Left cardiac atrium (tissue), 4 donors: Measurements from ENCODE around the gene ABCF2. TPM values are rescaled to one million over a fixed set of nuclear protein-coding genes. Genes with fewer than 3 reads are reported as not detected.

ENCODE experiments used
- ATAC-seq, 2 donors: fragments of 200-7000 bp; cut with Tn5 transposase; one replicate each; pipeline ENCODE4 v1.9.1; 2020; ENCODE audit warnings: mild to moderate bottlenecking in 2 of 2, moderate library complexity in 2 of 2
- DNase-seq: peaks from one replicate; pipeline ENCODE4 v3.0.0-alpha.2; 2020
- intact Hi-C, 2 donors: fragments of 100-400 bp; cut with DNase I; formaldehyde crosslinking; loops; one replicate each; pipeline versions ENCODE4 v1.14.1 to v1.15.1; 2022 to 2023
- total RNA-seq, 2 donors: library from RNA; stranded (reverse); fragmentation: NEBNext Ultra II Directional; extraction: Animal tissue kit (Norgen Biotek cat#: 25700); gene quantifications; one replicate each; pipeline ENCODE4 v1.2.1, GENCODE V29; 2021
- donor health status: DM: no; HTN: yes; CAD: no.
- donor health status: DM: no; HTN: yes; CAD: no; lungs with severe emphysema.
- donor health status: DM: yes; HTN: yes; CAD: no.
- donor health status: Dilated cardiomyopathy.

ABCF2 gene
- total RNA-seq, 2 donors from 2014 or later: 21.4 to 33.6 TPM

DNA sequence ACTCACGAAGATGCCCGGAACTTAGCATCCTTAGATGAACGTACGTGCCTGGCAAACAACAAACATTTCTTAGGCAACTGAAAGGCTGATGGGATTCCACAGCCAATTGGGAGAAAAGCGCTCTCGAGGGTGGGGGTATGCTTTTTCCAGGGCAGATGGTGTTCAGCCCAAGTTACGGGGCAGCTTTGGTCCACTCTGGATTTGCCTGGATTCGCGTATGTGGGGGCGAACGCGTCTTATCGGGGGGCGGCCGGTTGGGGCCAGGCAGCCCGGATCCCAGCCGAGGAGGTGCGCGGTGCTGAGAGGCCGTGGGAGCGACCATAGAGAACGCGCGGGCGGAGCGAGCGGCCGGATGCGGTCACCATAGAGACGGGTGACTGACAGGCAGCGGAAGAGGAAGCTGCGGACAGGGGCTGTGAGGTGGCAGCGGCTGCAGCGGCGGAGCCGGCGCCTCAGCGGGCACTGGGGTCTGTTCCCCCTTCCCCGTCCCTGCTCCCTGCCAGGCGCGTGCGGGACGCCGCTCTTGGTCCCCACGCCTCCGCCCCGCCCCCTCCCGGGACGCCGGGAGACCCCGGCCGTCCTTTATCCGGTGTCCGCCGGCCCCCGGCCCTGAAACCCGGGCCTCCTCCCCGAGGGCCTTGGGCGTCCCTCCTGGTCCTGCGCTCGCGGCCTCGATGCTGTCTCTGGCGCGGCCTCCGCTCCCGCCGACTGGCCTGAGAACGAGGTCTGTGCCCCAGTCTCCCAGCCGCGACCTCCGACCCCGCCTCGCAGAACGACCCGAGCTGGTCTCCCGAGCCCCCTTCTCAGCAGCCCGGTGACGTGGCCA is 5.3 kb upstream of the ABCF2 start, which contains the start of gene CHPF2:
Gene CHPF2, plus strand, starts transcription at position 393 of the 826 bp plus-strand sequence. CDS start 1,529 bp downstream, outside the sequence.
- intact Hi-C loops: no loop called here
- peak; percentile 96 for ATAC-seq
- peak; percentile 94 for DNase-seq

DNA sequence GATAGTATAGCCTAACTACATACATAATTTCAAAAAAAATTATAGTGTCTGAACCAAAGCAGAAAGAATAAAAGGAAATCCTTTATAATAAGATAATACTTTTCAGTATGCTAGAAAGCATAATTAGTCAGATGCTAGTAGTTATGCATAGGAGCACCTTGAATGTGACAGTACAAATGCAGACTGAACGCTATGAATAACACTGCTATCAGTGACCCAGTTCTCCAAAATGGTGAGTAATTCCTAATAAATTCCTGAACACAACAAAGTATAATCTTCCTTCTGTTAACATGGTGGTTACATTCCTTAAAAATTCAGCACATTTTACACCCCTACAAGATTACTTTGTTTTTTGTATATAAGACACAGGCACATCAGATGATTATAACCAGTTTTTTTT is 4.1 kb upstream of the ABCF2 start:
- intact Hi-C loops: no loop called here
- no peak for DNase-seq

DNA sequence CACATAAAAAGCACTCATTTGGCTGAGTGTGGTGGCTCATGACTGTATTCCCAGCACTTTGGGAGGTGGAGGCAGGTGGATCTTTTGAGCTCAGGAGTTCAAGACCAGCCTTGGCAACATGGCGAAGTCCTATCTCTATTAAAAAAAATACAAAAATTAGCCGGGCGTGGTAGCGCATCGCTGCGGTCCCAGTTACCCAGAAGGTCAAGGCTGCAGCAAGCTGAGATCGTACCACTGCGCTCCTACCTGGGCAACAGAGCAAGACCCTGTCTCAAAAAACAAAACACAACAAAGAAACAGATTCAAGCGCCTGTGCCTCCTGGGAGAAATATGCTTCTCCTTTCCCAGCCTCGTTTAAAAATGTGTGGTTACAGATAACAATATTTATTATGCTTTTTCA is 2.2 kb upstream of the ABCF2 start:
- DNase-seq: no peak
- ATAC-seq: no peak
- intact Hi-C loops: loop anchor here in 1 of 2 donors (10.0 kb wide), 1 partner anchor 174 kb away; the partner anchor contains the start of genes CDK5 and SLC4A2

More for the DNA sequence above, 4.1 kb upstream of the ABCF2 start:
- no peak for ATAC-seq

DNA sequence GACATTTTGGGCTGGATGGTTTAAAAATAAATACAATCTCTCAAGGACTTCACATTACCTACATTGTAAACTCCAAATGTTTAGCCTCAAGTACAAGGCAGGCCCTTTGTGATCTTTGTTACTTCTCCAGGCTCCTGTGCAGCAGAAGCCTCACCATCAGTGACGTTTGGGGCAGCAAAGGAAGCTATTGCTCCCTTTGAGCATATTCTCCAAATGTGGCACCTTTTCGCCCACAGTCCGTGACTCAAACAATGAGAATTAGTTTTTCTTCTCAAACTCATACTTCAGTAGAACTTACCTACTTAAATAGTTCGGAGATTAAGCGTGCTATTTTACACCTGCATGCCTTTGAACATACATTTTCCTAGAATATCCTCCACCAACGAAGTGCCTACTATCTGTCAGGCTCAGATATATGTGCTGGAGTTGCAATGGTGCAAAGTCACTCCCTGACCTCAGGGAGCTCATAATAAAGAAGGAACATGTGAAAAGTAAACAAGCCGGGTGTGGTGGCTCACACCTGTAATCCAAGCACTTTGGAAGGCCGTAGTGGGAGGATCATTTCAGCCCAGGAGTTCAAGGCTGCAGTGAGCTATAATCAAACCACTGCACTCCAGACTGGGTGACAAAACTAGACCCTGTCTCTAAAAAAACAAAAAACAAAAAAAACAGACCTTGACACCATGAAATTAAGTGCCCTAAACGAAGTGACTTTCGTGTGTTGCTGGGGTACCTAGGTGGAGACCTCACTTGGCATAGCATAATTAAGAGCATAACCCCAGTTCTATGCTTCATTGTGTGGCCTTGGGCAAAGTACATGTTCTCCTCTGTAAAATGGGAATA is 1.2 kb upstream of the ABCF2 start:
- no peak for DNase-seq
- no peak for ATAC-seq
- intact Hi-C loops: loop anchor here in 1 of 2 donors (10.0 kb wide), 1 partner anchor 173 kb away; the partner anchor contains the start of genes CDK5 and SLC4A2

DNA sequence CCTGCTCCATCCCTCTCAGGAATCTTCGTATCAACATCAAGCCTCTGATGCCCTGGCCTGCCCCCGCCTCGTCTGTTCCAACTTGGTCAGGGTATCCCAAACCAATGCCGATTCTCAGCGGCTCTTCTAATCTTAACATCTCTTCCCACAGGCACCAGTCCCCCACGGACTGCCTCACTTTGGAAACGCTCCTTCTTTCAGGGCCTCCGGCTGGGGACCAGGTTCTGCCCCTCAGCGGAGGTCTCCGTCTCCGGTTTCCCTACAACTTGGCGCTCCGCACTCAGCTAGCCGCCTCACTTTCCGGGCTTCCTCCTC is 488 bp downstream of the ABCF2 start:
- ATAC-seq (peak in 1 of 2 donors; percentile 3), DNase-seq (no peak)
- intact Hi-C loops: loop anchor here in 1 of 2 donors (10.0 kb wide), 1 partner anchor 172 kb away; the partner anchor contains the start of genes CDK5 and SLC4A2

DNA sequence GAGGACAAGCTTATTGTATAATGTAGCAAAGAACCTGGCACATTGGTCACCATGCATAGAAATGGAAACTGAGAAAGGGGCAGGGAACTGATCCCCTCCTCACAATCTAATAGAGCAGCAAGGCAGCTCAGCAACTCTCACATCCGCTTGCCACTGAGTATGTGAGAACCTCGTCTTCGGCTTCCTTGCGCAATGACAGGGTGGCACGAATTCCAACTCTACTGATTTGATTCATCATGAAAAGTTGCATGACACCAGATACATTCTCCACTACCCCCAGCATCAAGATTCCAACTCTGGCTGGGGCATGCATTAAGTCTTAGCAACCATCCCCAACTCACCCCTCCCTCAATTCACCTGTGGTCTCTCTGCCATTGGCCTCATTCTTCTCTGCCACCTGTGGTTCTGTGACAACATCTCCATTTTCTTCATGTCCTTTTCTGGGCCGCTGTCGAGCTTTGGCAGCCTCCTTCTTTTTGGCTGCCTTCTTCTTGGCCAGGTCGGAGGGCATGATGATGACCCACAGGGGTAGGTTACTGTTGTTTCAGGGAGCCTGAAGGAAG is 976 bp downstream of the ABCF2 start:
- ATAC-seq (no peak), DNase-seq (no peak)
- intact Hi-C loops: loop anchor here in 1 of 2 donors (10.0 kb wide), 1 partner anchor 171 kb away; the partner anchor contains the start of genes CDK5 and SLC4A2

DNA sequence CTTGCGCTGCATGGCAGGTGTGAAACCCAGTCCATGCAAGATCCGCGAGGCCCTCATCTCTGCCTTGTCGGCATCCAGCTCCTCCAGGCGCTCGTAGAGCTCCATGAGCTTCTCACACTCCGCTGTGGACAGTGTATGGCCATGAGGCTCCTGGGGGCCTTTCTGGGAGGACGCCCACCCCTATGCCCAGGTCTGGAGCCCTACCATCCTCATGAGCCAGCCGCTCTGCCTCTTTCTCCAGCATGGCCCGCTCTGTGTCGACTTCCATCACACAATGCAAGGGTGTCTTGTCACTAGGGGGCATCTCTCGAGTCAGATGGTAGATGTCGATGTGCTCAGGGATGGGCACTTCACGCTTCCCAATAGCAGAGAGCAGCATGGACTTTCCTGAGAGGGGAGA is 3.3 kb downstream of the ABCF2 start:
- ATAC-seq (no peak), DNase-seq (no peak)
- intact Hi-C loops: loop anchor here in 1 of 2 donors (10.0 kb wide), 1 partner anchor 169 kb away; the partner anchor contains the start of genes CDK5 and SLC4A2

DNA sequence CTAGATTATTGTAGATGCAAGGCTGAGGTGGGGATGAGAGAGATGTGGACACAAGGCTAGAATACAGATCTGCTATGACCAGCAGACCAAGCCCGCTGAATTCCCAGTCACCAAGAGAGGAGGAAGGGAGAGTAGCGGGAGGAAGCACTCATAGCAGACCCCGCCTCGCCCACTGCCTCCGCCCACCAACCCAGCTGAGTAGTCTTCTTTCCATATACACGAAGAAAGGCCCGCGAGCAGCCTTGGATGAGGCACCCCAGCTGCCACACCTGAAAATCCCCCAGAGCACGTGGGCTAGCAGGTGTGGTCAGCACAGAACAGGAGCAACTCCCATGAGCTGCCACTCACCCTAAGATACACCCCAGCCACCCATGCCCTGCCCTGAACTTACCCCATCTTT is 8.8 kb downstream of the ABCF2 start:
- intact Hi-C loops: no loop called here
- DNase-seq: no peak
- ATAC-seq: no peak

DNA sequence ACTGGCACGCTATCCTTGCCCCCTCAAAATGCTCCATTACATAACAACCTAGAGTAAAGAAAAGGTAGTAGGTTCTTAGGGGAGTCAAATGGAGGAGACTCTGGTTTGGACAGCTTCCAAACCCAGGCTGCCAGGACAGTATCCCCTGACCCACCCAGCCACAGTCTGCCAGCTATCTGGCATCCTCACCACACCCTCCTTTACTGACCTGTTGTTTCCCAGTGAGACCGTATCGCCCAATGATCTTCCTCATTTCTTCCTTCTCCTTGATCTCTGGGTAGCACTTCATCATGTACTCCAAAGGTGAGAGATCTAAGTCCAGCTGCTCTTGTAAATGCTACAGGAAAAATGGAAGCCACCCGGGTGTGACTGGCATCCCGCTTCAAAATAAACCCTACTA is 11.6 kb downstream of the ABCF2 start:
- intact Hi-C loops: no loop called here
- DNase-seq: no peak
- ATAC-seq: no peak

DNA sequence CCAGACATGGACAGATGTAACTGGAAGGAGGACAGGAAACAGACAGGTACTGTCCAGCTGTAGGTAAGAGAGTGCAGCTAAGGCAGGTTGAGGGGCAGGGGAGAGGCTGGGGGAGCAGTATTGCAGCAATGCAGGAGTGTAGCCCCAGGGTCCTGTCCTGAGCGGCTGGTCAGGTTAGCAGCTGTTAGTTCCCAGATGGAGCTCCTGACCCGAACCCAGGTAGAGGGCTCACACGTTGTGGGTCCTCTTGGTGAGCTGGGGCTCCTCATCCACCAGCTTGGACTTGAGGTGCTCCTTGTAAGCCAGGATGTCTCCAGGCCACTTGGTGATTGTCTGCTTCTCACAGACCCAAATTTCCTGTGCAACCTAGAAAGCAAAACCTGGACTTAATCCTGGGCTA is 13.2 kb downstream of the ABCF2 start:
- no peak for DNase-seq
- intact Hi-C loops: no loop called here
- ATAC-seq: no peak

DNA sequence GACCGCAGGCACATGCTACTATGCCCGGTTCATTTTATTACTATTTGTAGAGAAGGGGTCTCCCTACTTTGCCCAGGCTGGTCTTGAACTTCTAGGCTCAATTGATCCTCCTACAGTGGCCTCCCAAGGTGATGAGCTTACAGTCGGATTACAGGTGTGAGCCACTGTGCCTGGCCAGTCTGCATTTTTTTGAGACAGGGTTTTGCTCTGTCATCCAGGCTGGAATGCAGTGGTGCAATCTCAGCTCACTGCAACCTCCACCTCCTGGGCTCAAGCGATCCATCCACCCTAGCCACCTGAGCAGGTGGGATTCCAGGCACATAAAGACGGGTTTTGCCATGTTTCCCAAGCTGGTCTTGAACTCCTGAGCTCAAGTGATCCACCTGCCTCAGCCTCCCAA is 14.4 kb downstream of the ABCF2 start:
- DNase-seq (no peak), ATAC-seq (no peak)
- intact Hi-C loops: no loop called here

DNA sequence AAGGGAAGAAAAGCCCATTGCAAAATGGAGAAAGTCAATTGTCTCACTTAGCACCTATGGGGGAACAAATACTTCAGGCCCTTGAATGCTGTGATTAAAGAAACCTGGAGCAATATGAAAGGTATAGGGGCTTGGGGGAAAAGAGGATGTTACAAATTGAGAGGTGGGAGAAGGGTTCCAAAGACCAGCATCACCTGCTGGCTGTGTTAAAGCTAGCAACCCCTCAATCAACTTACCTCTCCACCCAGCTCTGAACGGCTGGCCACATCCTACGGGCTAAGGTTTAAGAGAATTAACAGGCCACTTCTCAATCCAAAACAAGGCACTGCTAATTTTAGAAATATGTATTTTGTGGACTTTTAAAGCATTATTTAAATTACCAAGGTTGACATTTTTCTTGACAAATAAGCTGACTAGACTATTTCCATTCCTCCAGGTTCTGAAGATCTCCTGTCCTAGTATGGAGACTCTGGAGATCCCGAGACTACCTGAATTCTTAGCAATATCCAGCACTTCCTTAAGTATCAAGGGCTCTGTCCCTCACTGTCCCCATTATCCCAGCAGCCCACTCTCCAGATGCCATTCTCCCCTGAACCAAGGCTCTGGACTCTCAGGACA is 15.7 kb downstream of the ABCF2 start:
- DNase-seq (no peak), ATAC-seq (no peak)
- intact Hi-C loops: no loop called here

DNA sequence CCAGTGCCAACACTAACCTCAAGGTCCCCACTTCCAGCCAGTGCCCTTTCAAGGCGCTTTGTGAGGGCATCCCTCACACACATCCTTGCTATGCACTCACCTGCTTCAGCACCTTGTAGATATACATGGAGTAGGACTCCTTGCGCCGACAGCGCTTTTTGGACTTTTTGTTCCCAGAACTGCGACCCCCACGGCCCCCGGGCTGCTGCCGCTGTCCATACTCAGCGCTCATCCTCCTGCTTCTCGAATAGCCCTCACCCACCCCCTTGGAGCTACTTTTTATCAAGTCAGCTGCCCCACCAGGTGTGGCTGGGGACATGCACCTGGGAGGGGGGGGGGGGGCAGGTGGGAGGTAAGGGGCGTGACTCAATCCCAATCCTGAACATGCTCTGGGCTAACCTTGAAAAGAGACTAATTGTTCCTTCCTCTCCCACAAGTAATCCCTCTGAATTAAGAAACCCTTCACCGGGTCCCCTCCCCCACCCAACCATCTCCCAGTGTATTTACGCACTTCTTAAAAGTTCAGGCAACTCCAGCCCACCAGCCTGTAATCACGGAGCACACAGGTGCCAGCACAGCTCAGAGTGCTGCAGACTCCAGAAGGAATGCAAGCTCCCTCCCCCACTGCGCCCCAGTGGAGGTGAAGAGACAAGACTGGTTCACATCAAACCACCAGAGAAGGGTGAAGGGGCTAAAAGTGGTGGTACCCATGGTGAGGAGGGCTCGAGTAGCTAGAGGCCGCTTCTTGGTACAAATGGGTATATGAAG is 16.7 kb downstream of the ABCF2 start, which contains the start of gene H2BK1:
Gene H2BK1, minus strand, starts transcription at position 402 of the 768 bp plus-strand sequence. Its CDS starts 170 bp downstream, at position 232.
- DNase-seq: no peak

DNA sequence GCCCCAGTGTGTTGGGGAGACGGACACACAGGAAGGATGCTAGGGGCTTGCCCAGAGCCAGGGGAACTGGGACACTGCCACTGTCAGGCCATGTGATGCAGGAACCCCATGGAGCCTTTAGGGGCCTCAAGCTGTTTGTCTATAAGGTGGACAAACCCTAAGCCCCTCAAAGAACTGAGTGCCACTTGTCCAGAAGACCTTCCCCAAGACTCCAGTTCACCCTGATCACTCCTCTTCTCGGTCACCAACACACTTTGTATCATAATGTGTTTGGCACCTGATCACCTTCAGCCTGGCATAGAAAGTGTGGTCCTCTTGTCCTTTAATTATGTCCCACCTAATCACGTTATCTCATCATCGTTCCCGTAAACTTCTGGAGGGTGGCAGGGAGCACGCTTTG is 17.4 kb downstream of the ABCF2 start:
- ATAC-seq (no peak), DNase-seq (no peak)
- intact Hi-C loops: no loop called here

More for the DNA sequence above, 16.7 kb downstream of the ABCF2 start, which contains the start of gene H2BK1:
- no peak for ATAC-seq
- intact Hi-C loops: no loop called here

DNA sequence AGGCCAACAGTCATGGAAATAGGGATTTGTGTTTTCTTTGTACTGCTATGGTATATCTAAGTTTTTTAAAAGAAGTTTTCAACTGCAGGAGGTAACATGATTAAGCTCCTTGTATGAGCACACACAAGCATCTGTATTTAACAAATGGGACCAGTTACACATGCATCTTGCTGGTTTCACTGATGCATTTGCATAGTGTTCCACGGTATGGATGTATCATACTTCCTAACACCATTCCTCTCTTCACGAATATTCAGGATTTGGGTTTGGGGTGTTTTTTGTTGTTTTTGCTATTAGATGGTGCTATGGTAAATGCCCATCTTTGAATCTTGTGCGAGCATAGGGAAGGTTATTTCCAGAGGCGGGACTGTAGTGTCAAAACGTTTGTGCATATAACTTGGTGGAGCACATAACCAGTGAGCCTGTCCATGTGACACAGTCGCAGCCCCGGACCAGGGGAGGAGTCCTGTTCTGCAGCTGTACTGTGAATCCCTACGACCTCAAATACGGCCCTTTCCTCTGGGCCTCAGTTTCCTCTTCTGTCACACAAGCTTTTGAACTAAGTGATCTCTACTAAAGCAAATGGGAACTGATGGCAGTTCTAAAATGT is 18.6 kb downstream of the ABCF2 start:
- intact Hi-C loops: no loop called here
- ATAC-seq: no peak
- DNase-seq: no peak

DNA sequence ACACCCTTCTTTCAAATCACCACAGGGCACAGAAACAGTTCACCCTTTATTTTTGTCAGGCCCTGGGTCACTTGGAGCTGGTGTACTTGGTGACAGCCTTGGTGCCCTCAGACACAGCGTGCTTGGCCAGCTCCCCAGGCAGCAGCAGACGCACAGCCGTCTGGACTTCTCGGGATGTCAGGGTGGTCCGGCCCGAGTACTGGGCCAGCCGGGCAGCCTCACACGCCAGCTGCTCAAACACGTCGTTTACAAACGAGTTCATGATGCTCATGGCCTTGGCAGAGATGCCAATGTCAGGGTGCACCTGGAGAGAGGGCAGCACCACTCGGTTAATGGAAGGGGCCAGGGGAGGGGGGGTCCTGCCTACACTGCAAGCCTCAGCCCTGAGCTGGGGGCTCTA is 19.2 kb downstream of the ABCF2 start:
- intact Hi-C loops: no loop called here
- no peak for ATAC-seq
- DNase-seq: no peak

DNA sequence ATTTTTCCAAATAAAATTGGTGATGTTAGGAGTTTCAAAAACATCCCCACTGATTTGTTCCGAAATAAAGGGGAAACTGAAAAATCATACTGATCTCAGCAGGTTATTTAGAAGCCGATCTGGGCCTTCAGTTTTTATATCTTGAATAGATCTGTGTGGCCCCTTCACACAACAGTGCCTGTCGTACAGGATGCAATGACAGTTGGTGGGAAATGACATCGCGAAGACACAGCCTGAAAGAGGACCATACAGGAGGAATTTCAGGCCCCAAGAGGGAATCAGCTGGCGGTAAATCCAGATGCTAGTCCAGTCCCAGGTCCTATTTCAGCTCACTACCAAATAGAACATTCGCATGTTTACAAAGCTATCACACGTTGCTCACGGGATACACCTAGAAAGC is 19.7 kb downstream of the ABCF2 start:
- ATAC-seq: no peak
- no peak for DNase-seq
- intact Hi-C loops: no loop called here

DNA sequence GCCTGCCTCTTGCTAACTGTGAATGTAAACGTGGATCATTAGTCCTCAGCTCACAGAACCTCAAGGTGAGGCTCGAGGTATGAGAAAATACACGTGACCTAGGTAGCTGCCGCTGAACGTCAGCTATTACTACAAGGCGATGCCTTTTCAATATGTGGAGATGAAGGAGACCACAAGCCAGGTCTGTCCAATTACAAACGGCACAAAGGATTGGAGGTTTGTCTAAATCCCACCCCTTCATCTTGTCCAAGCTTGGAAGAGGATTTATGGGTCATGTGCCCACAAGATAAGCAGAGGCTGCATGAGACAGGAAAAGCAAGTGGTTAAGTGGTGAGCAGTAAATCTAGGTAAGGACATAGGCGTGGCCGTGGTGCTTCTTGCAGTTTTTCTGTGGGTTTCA is 20.1 kb downstream of the ABCF2 start:
- intact Hi-C loops: no loop called here
- DNase-seq (no peak), ATAC-seq (no peak)
